ENCODE data around the gene CCDC138.

DNA sequence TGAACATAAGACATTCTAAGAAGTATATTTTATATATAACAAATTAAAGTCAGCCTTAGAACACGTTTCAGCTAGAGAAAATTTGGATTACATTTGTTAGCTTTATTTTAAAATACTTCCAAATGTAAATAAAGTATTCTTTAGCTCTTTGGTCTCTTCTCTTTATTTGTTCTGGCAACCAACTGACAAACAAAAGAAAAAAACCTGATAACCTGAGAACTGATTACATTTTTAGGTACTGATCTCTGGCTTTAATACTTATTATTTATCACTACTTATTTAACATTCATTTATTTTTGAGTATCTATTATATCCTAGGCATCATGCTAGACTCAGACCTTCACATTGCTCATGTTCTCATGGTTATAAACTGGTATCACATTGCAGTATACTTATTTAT, 18.5 kb downstream of the CCDC138 start:
- TF ChIP-seq POLR2AphosphoS5 (IDR thresholded peaks at IDR 0.05) = no peak
- TF ChIP-seq, protein P1, sequence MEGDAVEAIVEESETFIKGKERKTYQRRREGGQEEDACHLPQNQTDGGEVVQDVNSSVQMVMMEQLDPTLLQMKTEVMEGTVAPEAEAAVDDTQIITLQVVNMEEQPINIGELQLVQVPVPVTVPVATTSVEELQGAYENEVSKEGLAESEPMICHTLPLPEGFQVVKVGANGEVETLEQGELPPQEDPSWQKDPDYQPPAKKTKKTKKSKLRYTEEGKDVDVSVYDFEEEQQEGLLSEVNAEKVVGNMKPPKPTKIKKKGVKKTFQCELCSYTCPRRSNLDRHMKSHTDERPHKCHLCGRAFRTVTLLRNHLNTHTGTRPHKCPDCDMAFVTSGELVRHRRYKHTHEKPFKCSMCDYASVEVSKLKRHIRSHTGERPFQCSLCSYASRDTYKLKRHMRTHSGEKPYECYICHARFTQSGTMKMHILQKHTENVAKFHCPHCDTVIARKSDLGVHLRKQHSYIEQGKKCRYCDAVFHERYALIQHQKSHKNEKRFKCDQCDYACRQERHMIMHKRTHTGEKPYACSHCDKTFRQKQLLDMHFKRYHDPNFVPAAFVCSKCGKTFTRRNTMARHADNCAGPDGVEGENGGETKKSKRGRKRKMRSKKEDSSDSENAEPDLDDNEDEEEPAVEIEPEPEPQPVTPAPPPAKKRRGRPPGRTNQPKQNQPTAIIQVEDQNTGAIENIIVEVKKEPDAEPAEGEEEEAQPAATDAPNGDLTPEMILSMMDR (IDR thresholded peaks at IDR 0.05) = no peak

Data from gastroesophageal sphincter (tissue), 3 donors.